Upper lobe of left lung (tissue), 6 donors: Measurements from ENCODE around the gene PAPSS2. TPM values are rescaled to one million over a fixed set of nuclear protein-coding genes. Genes with fewer than 3 reads are reported as not detected.

Source experiments
- ATAC-seq, 2 donors: fragments of 200-7000 bp; cut with Tn5 transposase; one replicate each; pipeline ENCODE4 v1.9.1; 2022; ENCODE audit warnings: mild to moderate bottlenecking in 2 of 2, moderate library complexity in 2 of 2; ENCODE audit not compliant: low FRiP score in 2 of 2
- DNase-seq, 2 donors: peaks; one replicate each; pipeline ENCODE4 v3.0.0-alpha.2; 2019 to 2020
- H3K27ac ChIP-seq, 4 donors: fragments of 200-600 bp; sonication (generic); one replicate each; pipeline ENCODE4 v1.5.1; 2016 to 2019
- H3K27me3 ChIP-seq, 4 donors: fragments of 200-600 bp; sonication (generic); one replicate each; pipeline ENCODE4 v1.5.1; 2017 to 2019
- H3K36me3 ChIP-seq, 4 donors: fragments of 200-600 bp; sonication (generic); one replicate each; pipeline ENCODE4 v1.5.1; 2016 to 2019
- H3K4me1 ChIP-seq, 4 donors: fragments of 200-600 bp; sonication (generic); one replicate each; pipeline ENCODE4 v1.5.1; 2018 to 2019
- H3K4me3 ChIP-seq, 4 donors: fragments of 200-600 bp; sonication (generic); one replicate each; pipeline ENCODE4 v1.5.1; 2017 to 2019; ENCODE audit warnings: mild to moderate bottlenecking in 2 of 4, moderate library complexity in 1 of 4
- H3K9me3 ChIP-seq, 4 donors: fragments of 200-600 bp; sonication (generic); one replicate each; pipeline ENCODE4 v1.5.1; 2018 to 2019
- EP300 ChIP-seq, 4 donors: sonication (generic); formaldehyde crosslinking; IDR thresholded peaks; one replicate each; pipeline ENCODE4 v1.5.1; 2017; ENCODE audit warnings: antibody characterized with exemption in 4 of 4, control low read depth in 2 of 4
- POLR2A ChIP-seq, 4 donors: fragments of 450-650 bp; IDR thresholded peaks; one replicate each; pipeline ENCODE4 v1.5.1; 2016 to 2017; ENCODE audit warnings: antibody characterized with exemption in 4 of 4, mild to moderate bottlenecking in 2 of 4
- POLR2AphosphoS5 ChIP-seq, 2 donors: sonication (generic); formaldehyde crosslinking; IDR thresholded peaks; one replicate each; pipeline ENCODE4 v1.5.1; 2017; ENCODE audit warnings: antibody characterized with exemption in 2 of 2
- WGBS, 2 donors: methylation state at CpG; one replicate each; pipeline ENCODE4 v1.1.5; 2017 to 2018; 5-methylcytosine and 5-hydroxymethylcytosine counted together
- total RNA-seq, 6 donors: library from RNA; depleted of rRNA in 4 of 6; stranded (reverse); fragments of >200 nt in 4 of 6; gene quantifications; one replicate each; pipeline versions ENCODE4 v1.1.0 to v1.2.1, GENCODE V29; 2016 to 2021
- TF ChIP-seq, protein P1 (sequence below), 6 experiments: fragments of 450-650 bp in 4 of 6; fragments of 200-600 bp in 2 of 6; sonication (generic) in 2 of 6; IDR thresholded peaks; one replicate each; pipeline ENCODE4 v1.5.1; 2016 to 2019; ENCODE audit warnings: antibody characterized with exemption in 6 of 6
- donor health status: DM: no; HTN: no; CAD: no; lungs with moderate emphysema.
- donor health status: DM: no; HTN: yes; CAD: no; lungs with severe emphysema.

PAPSS2 gene
- total RNA-seq, 6 donors from 2014 or later = 48.2 to 217 (median 159) TPM

DNA sequence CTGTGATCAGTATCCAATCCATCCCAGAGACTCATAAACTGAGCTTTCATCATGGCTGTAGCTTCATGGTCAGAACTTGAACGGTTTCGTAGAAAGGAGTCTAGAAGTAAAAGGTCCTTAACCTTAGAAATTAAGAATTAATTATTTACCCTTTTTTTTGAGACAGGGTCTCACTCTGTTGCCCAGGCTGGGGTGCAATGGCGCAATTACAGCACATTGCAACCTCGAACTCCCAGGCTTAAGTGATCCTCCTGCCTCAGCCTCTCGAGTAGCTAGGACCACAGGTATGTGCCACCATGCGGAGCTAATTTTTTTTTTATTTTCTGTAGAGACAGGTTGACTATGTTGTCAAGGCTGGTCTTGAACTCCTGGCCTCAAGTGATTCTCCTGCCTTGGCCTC, 116.7 kb downstream of the PAPSS2 start:
- peaks cover 0 to 5% (median 2%) of the 10 kb centered on the region in 4 donors for H3K4me1 ChIP-seq
- no peak for DNase-seq
- WGBS, 2 donors = 97% methylated on average over 6 of the region's 6 CpGs
- TF ChIP-seq POLR2A (IDR thresholded peaks at IDR 0.05) = no peak
- TF ChIP-seq, protein P1, sequence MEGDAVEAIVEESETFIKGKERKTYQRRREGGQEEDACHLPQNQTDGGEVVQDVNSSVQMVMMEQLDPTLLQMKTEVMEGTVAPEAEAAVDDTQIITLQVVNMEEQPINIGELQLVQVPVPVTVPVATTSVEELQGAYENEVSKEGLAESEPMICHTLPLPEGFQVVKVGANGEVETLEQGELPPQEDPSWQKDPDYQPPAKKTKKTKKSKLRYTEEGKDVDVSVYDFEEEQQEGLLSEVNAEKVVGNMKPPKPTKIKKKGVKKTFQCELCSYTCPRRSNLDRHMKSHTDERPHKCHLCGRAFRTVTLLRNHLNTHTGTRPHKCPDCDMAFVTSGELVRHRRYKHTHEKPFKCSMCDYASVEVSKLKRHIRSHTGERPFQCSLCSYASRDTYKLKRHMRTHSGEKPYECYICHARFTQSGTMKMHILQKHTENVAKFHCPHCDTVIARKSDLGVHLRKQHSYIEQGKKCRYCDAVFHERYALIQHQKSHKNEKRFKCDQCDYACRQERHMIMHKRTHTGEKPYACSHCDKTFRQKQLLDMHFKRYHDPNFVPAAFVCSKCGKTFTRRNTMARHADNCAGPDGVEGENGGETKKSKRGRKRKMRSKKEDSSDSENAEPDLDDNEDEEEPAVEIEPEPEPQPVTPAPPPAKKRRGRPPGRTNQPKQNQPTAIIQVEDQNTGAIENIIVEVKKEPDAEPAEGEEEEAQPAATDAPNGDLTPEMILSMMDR (IDR thresholded peaks at IDR 0.05) = no peak
- no peak for TF ChIP-seq EP300 (IDR thresholded peaks at IDR 0.05)
- no peak for TF ChIP-seq POLR2AphosphoS5 (IDR thresholded peaks at IDR 0.05)
- ATAC-seq = no peak
- no peaks in the 10 kb centered on the region for H3K9me3 ChIP-seq
- H3K4me3 ChIP-seq = no peak overlapping the region
- peak overlapping the region in 1 of 4 donors; percentile 24 for H3K27ac ChIP-seq
- no peaks in the 10 kb centered on the region for H3K27me3 ChIP-seq
- peaks cover 0 to 40% (median 4%) of the 10 kb centered on the region in 4 donors for H3K36me3 ChIP-seq

DNA sequence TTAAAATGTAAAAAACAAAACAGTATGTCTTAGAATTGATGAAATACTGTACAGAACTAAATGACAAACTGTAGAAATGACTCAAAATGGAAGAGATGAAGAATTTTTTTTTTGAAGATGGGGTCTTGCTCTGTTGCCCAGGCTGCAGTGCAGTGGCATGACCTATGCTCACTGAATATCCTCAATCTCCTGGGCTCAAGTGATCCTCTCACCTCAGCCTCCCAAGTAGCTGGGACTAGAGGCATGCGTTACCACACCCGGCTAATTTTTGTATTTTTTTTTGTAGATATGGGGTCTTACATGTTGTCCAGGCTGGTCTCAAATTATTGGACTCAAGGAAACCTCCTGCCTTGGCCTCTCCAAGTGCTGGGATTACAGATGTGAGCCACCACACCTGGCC, 121.9 kb downstream of the PAPSS2 start:
- H3K9me3 ChIP-seq = no peaks in the 10 kb centered on the region
- no peaks in the 10 kb centered on the region for H3K4me1 ChIP-seq
- 98% methylated on average over 2 of the region's 2 CpGs for WGBS, 2 donors
- no peaks in the 10 kb centered on the region for H3K27me3 ChIP-seq
- ATAC-seq = no peak
- no peak overlapping the region for H3K27ac ChIP-seq
- no peak overlapping the region for H3K4me3 ChIP-seq
- DNase-seq = no peak
- peaks cover 0 to 50% (median 8%) of the 10 kb centered on the region in 4 donors for H3K36me3 ChIP-seq
- TF ChIP-seq, protein P1 (IDR thresholded peaks at IDR 0.05) = no peak
- TF ChIP-seq EP300 (IDR thresholded peaks at IDR 0.05) (no peak), POLR2A (IDR thresholded peaks at IDR 0.05) (no peak), POLR2AphosphoS5 (IDR thresholded peaks at IDR 0.05) (no peak)

DNA sequence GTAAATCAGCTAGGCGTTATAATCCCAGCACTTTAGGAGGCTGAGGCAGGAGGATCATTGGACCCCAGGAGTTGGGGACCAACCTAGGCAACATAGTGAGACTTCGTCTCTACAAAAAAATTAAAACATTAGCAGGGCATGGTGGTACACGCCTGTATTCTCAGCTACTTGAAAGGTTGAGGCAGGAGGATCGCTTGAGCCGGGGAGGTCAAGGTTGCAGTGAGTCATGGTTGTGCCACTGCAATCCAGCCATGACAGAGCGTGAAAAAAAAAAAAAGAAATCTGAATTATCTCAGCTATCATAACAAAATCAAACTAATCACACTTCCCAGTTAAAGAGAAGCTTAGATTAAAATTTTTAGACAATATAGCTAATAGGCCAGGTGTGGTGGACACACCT, 123.0 kb downstream of the PAPSS2 start:
- no peak for TF ChIP-seq POLR2A (IDR thresholded peaks at IDR 0.05)
- no peak for TF ChIP-seq POLR2AphosphoS5 (IDR thresholded peaks at IDR 0.05)
- no peak for TF ChIP-seq EP300 (IDR thresholded peaks at IDR 0.05)
- TF ChIP-seq, protein P1 (IDR thresholded peaks at IDR 0.05) = no peak
- ATAC-seq (no peak), DNase-seq (no peak)
- H3K4me3 ChIP-seq = no peak overlapping the region
- no peak overlapping the region for H3K27ac ChIP-seq
- 95 to 98% methylated on average over 6 of the region's 6 CpGs for WGBS, 2 donors
- no peaks in the 10 kb centered on the region for H3K9me3 ChIP-seq
- no peaks in the 10 kb centered on the region for H3K4me1 ChIP-seq
- peaks cover 0 to 53% (median 8%) of the 10 kb centered on the region in 4 donors for H3K36me3 ChIP-seq
- no peaks in the 10 kb centered on the region for H3K27me3 ChIP-seq

DNA sequence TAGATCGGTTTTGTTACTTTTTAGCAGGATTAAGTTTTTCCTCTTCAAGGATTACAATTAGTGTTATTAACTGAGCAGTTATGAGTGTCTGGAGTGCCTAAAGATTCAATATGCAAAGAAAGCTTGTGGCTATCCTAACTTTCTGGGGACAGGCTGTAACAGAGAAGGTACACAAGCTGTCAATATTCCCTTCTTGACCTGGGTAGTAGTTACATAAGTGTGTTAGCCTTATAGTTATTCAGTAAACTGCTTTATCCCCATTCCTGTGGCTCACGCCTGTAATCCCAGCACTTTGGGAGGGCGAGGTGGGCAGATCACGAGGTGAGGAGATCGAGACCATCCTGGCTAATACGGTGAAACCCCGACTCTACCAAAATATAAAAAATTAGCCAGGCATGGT, 126.7 kb downstream of the PAPSS2 start:
- H3K27ac ChIP-seq = no peak overlapping the region
- TF ChIP-seq POLR2AphosphoS5 (IDR thresholded peaks at IDR 0.05) (no peak), POLR2A (IDR thresholded peaks at IDR 0.05) (no peak), EP300 (IDR thresholded peaks at IDR 0.05) (no peak)
- TF ChIP-seq, protein P1 (IDR thresholded peaks at IDR 0.05) = no peak
- peaks cover 0 to 57% (median 8%) of the 10 kb centered on the region in 4 donors for H3K36me3 ChIP-seq
- no peaks in the 10 kb centered on the region for H3K27me3 ChIP-seq
- 93 to 98% methylated on average over 7 of the region's 7 CpGs for WGBS, 2 donors
- no peak overlapping the region for H3K4me3 ChIP-seq
- H3K9me3 ChIP-seq = no peaks in the 10 kb centered on the region
- ATAC-seq (no peak), DNase-seq (no peak)
- no peaks in the 10 kb centered on the region for H3K4me1 ChIP-seq

DNA sequence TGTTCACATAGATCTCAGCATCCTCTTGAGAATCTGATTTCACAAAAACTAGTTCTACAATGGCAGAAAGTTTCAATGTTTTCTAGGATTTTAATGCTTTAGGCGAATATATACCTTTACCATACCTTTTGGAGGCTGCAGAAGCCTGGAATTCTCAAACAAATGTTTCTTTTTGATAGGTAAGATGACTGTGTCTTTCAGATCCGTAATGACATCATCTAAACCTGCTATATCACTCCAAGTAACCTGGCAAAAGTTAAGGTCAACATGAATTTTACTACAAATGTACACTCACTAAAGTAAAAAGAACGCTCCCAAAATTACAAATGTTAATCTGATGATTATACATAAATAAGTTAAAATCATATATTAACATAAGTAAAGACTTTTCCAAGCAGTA, 130.5 kb downstream of the PAPSS2 start:
- H3K4me1 ChIP-seq = no peaks in the 10 kb centered on the region
- H3K4me3 ChIP-seq = no peak overlapping the region
- H3K9me3 ChIP-seq = no peaks in the 10 kb centered on the region
- TF ChIP-seq, protein P1 (IDR thresholded peaks at IDR 0.05) = no peak
- TF ChIP-seq POLR2A (IDR thresholded peaks at IDR 0.05) (no peak), EP300 (IDR thresholded peaks at IDR 0.05) (no peak), POLR2AphosphoS5 (IDR thresholded peaks at IDR 0.05) (no peak)
- peaks cover 0 to 43% (median 0%) of the 10 kb centered on the region in 4 donors for H3K36me3 ChIP-seq
- 94 to 98% methylated on average over 3 of the region's 3 CpGs for WGBS, 2 donors
- ATAC-seq = no peak
- DNase-seq = no peak
- H3K27ac ChIP-seq = no peak overlapping the region
- no peaks in the 10 kb centered on the region for H3K27me3 ChIP-seq
